ENCODE data around the gene ZFP64. TPM values are rescaled to one million over a fixed set of nuclear protein-coding genes. Genes with fewer than 3 reads are reported as not detected.

Gene ZFP64
- total RNA-seq, 1 experiment from 2014 or later = 16.0 TPM

- no peaks in the 10 kb centered on the region for H3K9me3 ChIP-seq (ENCODE audit: control insufficient read depth in 1 of 2, insufficient read depth in 1 of 2, low read depth in 1 of 2, low read length in 2 of 2)
- ChIA-PET RAD21 (ENCODE audit: low non-redundant PET in 1 of 2, low total read pairs in 2 of 2, uncharacterized antibody in 2 of 2, unreplicated experiment in 2 of 2) (no interaction called here), CTCF (interaction anchor here (1.4 kb wide), 1 partner anchor 19 kb away, joined by 4 read pairs; the partner anchor contains the start of gene ZFP64), POLR2A (no interaction called here)
- no peak overlapping the region for H3K4me3 ChIP-seq (replicated peaks in 1 of 2; ENCODE audit: low read depth in 1 of 2, low read length in 2 of 2)
- no peaks in the 10 kb centered on the region for H3K9me2 ChIP-seq (ENCODE audit: insufficient read depth)
- no peaks in the 10 kb centered on the region for H3K79me2 ChIP-seq (ENCODE audit: insufficient read depth, low read length)
- no peaks in the 10 kb centered on the region for H3K4me1 ChIP-seq (ENCODE audit: control insufficient read depth in 1 of 2, insufficient read depth in 2 of 2, low read length in 2 of 2)
- no peaks in the 10 kb centered on the region for H3K27me3 ChIP-seq (ENCODE audit: insufficient read depth, low read length)
- TF ChIP-seq POLR2AphosphoS5 (IDR thresholded peaks at IDR 0.05; ENCODE audit: low read depth, low read length) = no peak
- TF ChIP-seq ATF3 (IDR thresholded peaks at IDR 0.05) = no peak
- no peak for TF ChIP-seq ELF1 (IDR thresholded peaks at IDR 0.05; ENCODE audit: borderline replicate concordance, low read depth)
- TF ChIP-seq RAD21 (IDR thresholded peaks at IDR 0.05; ENCODE audit: low read depth) = no peak
- no peak for TF ChIP-seq EZH2phosphoT487 (IDR thresholded peaks at IDR 0.05; ENCODE audit: borderline replicate concordance)
- no peak for TF ChIP-seq EZH2 (IDR thresholded peaks at IDR 0.05)
- TF ChIP-seq SIN3A (IDR thresholded peaks at IDR 0.05; ENCODE audit: low read depth) = no peak
- no peak for TF ChIP-seq SP1 (IDR thresholded peaks at IDR 0.05; ENCODE audit: low read depth)
- no peak for TF ChIP-seq POLR2A (IDR thresholded peaks at IDR 0.05; ENCODE audit: borderline replicate concordance, extremely low read depth, insufficient read depth, insufficient read length)
- TF ChIP-seq CBX3 (IDR thresholded peaks at IDR 0.05; ENCODE audit: low read depth) = no peak
- no peak for TF ChIP-seq CEBPB (IDR thresholded peaks at IDR 0.05; ENCODE audit: low read depth)
- H3K4me2 ChIP-seq (ENCODE audit: low read length) = no peak overlapping the region
- no peak overlapping the region for H3K27ac ChIP-seq (ENCODE audit: low read depth, low read length)
- no peaks in the 10 kb centered on the region for H3K36me3 ChIP-seq (ENCODE audit: control insufficient read depth in 1 of 2, insufficient read depth in 2 of 2, low read length in 2 of 2)
- H2AFZ ChIP-seq (ENCODE audit: low read depth, low read length, poor library complexity, severe bottlenecking) = no peak overlapping the region
- BruUV-seq (replicated peaks) = no TSS peak
- H4K20me1 ChIP-seq (ENCODE audit: insufficient read depth) = no peaks in the 10 kb centered on the region
- intact Hi-C loops (cut with micrococcal nuclease) = no loop called here
- H3K9ac ChIP-seq (ENCODE audit: low read length) = no peak overlapping the region
- no peak for DNase-seq (ENCODE audit: low read depth, low spot score)
- no peak for ATAC-seq
Observed at GRCh38 chr20:52172392-52173047, 19.1 kb downstream of the ZFP64 start.

DNA sequence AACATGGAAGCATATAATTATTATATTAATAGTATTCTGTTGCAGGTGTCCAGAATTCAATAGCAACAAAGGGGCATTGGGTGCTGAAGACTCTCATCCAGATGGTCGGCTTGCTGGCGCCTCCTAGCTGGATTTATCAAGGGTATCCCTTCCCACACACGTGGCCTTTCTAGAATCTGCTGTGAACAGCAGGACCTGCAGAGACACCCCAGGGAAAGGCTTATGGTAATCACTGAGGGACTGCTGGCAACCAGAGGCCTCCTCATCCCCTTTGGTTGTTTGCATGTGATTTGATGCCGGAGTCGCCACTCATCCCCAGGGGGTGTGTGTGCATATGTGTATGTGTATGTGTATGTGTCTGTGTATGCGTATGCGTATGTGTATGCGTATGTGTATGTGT is 20.6 kb downstream of the ZFP64 start:
- Histone ChIP-seq H3K9me2 (ENCODE audit: insufficient read depth) (no peaks in the 10 kb centered on the region), H3K4me3 (replicated peaks in 1 of 2; ENCODE audit: low read depth in 1 of 2, low read length in 2 of 2) (no peak overlapping the region), H3K9ac (ENCODE audit: low read length) (no peak overlapping the region), H4K20me1 (ENCODE audit: insufficient read depth) (no peaks in the 10 kb centered on the region), H3K9me3 (ENCODE audit: control insufficient read depth in 1 of 2, insufficient read depth in 1 of 2, low read depth in 1 of 2, low read length in 2 of 2) (no peaks in the 10 kb centered on the region), H2AFZ (ENCODE audit: low read depth, low read length, poor library complexity, severe bottlenecking) (no peak overlapping the region), H3K4me2 (ENCODE audit: low read length) (no peak overlapping the region), H3K79me2 (ENCODE audit: insufficient read depth, low read length) (no peaks in the 10 kb centered on the region), H3K27me3 (ENCODE audit: insufficient read depth, low read length) (no peaks in the 10 kb centered on the region), H3K36me3 (ENCODE audit: control insufficient read depth in 1 of 2, insufficient read depth in 2 of 2, low read length in 2 of 2) (no peaks in the 10 kb centered on the region), H3K4me1 (ENCODE audit: control insufficient read depth in 1 of 2, insufficient read depth in 2 of 2, low read length in 2 of 2) (no peaks in the 10 kb centered on the region), H3K27ac (ENCODE audit: low read depth, low read length) (no peak overlapping the region)
- intact Hi-C loops (cut with micrococcal nuclease) = no loop called here
- BruUV-seq (replicated peaks) = no TSS peak
- ATAC-seq (no peak), DNase-seq (ENCODE audit: low read depth, low spot score) (no peak)
- ChIA-PET RAD21 (ENCODE audit: low non-redundant PET in 1 of 2, low total read pairs in 2 of 2, uncharacterized antibody in 2 of 2, unreplicated experiment in 2 of 2) (no interaction called here), CTCF (no interaction called here), POLR2A (no interaction called here)
- TF ChIP-seq POLR2AphosphoS5 (IDR thresholded peaks at IDR 0.05; ENCODE audit: low read depth, low read length) (no peak), MAX (IDR thresholded peaks at IDR 0.05) (no peak), SRF (IDR thresholded peaks at IDR 0.05; ENCODE audit: low read depth) (no peak), RAD21 (IDR thresholded peaks at IDR 0.05; ENCODE audit: low read depth) (no peak)

Measured in HCT116 (cell line).